PC-3 (cell line): Measurements from ENCODE around the gene AP4E1. TPM values are rescaled to one million over a fixed set of nuclear protein-coding genes. Genes with fewer than 3 reads are reported as not detected.
"Not testable (repeated sequence)": the region's sequence is repeated elsewhere in the genome, so short reads cannot be mapped to it uniquely, and the experiment has no call there.

ENCODE experiments used
- ATAC-seq: fragments of 200-7000 bp; cut with Tn5 transposase; 2 replicates; pipeline ENCODE4 v1.9.1; 2020; ENCODE audit warnings: mild to moderate bottlenecking, moderate library complexity
- BruUV-seq: library from RNA; stranded (reverse); fragments of 400-500 nt; replicated peaks from 2 replicates; lab custom pipeline; 2021; lab: Mats Ljungman, UMichigan
- CTCF ChIA-PET: fragments of 300-600 bp; sonication (Branson Sonifier 250); formaldehyde crosslinking; loops from one replicate; lab custom pipeline; 2022; ENCODE audit warnings: antibody characterized with exemption; lab: Charles Lee
- POLR2A ChIA-PET: fragments of 300-600 bp; sonication (Branson Sonifier 250); formaldehyde crosslinking; loops from one replicate; lab custom pipeline; 2022; ENCODE audit warnings: antibody characterized with exemption; ENCODE audit not compliant: unreplicated experiment; lab: Charles Lee
- DNase-seq: peaks from one replicate; pipeline ENCODE4 v3.0.0-alpha.2; 2015
- H2AFZ ChIP-seq: fragments of 300-600 bp; sonication (generic); 2 replicates; pipeline ENCODE4 v1.6.0; 2016; ENCODE audit warnings: antibody characterized with exemption, low read length
- H3F3A ChIP-seq: fragments of 300-600 bp; sonication (generic); one replicate; pipeline ENCODE4 v1.6.0; 2017; ENCODE audit warnings: antibody characterized with exemption, low read length, control low read depth, mild to moderate bottlenecking; ENCODE audit not compliant: unreplicated experiment
- H3K27ac ChIP-seq: fragments of 300-600 bp; sonication (generic); 2 replicates; pipeline ENCODE4 v1.5.1; 2016; ENCODE audit warnings: mild to moderate bottlenecking, low read length
- H3K27me3 ChIP-seq: fragments of 300-600 bp; sonication (generic); 2 replicates; pipeline ENCODE4 v1.6.1; 2016; ENCODE audit warnings: low read length, mixed read lengths
- H3K36me3 ChIP-seq: fragments of 300-600 bp; sonication (generic); 2 replicates; pipeline ENCODE4 v1.6.1; 2016; ENCODE audit warnings: low read depth, mixed run types, low read length, mixed read lengths
- H3K4me1 ChIP-seq: fragments of 300-600 bp; sonication (generic); 2 replicates; pipeline ENCODE4 v1.5.1; 2016; ENCODE audit warnings: low read length; ENCODE audit not compliant: insufficient read depth
- H3K4me2 ChIP-seq: fragments of 300-600 bp; sonication (generic); 2 replicates; pipeline ENCODE4 v1.6.0; 2016; ENCODE audit warnings: low read length
- H3K4me3 ChIP-seq: fragments of 300-600 bp; sonication (generic); 2 replicates; pipeline ENCODE4 v1.5.1; 2016; ENCODE audit warnings: mild to moderate bottlenecking, low read length, mixed read lengths
- H3K79me2 ChIP-seq: fragments of 300-600 bp; sonication (generic); 2 replicates; pipeline ENCODE4 v1.6.1; 2017; ENCODE audit warnings: low read length, mixed read lengths
- H3K9ac ChIP-seq: fragments of 300-600 bp; sonication (generic); 2 replicates; pipeline ENCODE4 v1.6.0; 2016; ENCODE audit warnings: mild to moderate bottlenecking, low read length
- H3K9me2 ChIP-seq: fragments of 300-600 bp; sonication (generic); replicated peaks from 2 replicates; pipeline ENCODE4 v1.6.1; 2016; ENCODE audit warnings: mixed run types, low read length, mixed read lengths
- H3K9me3 ChIP-seq: fragments of 300-600 bp; sonication (generic); 2 replicates; pipeline ENCODE4 v1.6.1; 2016; ENCODE audit warnings: low read length, mixed read lengths
- H4K20me1 ChIP-seq: fragments of 300-600 bp; sonication (generic); 2 replicates; pipeline ENCODE4 v1.6.1; 2016; ENCODE audit warnings: low read length, mixed read lengths
- EZH2 ChIP-seq: fragments of 300-600 bp; sonication (generic); IDR thresholded peaks from one replicate; pipeline ENCODE4 v1.6.1; 2017; ENCODE audit warnings: antibody characterized with exemption, mild to moderate bottlenecking, low read length; ENCODE audit not compliant: unreplicated experiment
- EZH2phosphoT487 ChIP-seq: fragments of 300-600 bp; sonication (generic); IDR thresholded peaks from 2 replicates; pipeline ENCODE4 v1.6.1; 2018; ENCODE audit warnings: mild to moderate bottlenecking, antibody characterized with exemption, low read length, borderline replicate concordance
- intact Hi-C: fragments of 100-400 bp; cut with micrococcal nuclease; formaldehyde crosslinking; loops from 2 replicates; pipeline ENCODE4 v1.9.0; 2023
- total RNA-seq: library from RNA; depleted of rRNA; stranded (reverse); fragments of >200 nt; gene quantifications from 2 replicates; pipeline ENCODE4 v1.2.3, GENCODE V29; 2014
- TF ChIP-seq, protein P1 (sequence below): fragments of 300-600 bp; sonication (generic); conservative IDR thresholded peaks from 2 replicates; pipeline ENCODE4 v1.5.1; 2017; ENCODE audit warnings: antibody characterized with exemption, low read depth, mild to moderate bottlenecking, low read length

Gene AP4E1
- total RNA-seq, 1 experiment from 2014 or later = 6.0 TPM

DNA sequence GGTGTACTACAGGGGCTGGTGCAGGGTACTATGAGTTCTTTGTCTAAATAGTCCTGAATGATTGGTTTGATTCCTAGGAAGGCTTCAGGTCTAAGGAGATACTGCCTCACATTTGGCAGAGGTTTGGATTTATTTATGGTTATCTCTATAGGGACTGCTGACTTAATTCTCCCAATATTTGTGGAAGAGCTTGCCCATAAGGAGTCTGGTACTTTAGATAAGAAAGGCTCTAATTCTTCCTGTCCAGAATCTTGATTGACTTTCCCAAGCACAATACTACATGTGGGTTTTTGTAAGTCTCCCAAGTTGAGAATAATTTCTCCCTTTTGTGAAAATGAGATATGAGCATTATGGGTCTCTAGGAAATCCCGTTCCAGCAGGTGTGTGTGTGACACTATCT is 36.7 kb upstream of the AP4E1 start:
- CTCF ChIA-PET = no interaction called here

DNA sequence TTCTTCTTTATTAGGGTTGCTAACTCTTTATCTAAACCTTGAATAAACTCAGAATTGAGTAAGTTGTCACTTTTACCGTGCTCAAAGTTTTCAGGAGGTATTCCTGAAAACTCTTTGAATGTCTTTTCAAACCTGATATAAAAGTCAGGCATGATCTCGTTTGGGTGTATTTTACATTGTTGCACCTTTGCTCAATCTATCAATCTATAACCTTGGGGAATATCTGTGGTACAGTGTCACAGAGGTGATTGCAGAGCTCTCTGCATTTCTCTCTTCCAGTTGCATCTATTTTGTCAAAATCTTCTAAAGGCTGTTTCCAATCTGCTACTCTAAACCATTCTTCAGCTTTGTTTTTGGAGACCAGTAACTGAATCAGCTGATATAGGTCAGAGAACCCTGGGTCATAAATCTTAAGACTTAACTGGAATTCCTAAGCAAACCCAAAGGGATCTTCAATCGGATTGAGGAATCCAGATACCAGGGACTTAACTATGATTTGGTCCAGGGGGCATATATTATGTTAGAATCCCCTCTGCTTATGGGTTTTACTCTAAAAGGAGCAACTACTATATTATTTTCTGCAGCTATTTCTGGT is 35.6 kb upstream of the AP4E1 start:
- Histone ChIP-seq H3K9ac (no peak overlapping the region), H3K79me2 (no peaks in the 10 kb centered on the region), H3K36me3 (no peaks in the 10 kb centered on the region), H3K4me1 (peaks cover 5% of the 10 kb centered on the region; the same call in 1 of the 2 replicates), H3K27ac (no peak overlapping the region), H3K4me3 (no peak overlapping the region), H3K9me2 (no peaks in the 10 kb centered on the region), H3K9me3 (no peaks in the 10 kb centered on the region), H3K27me3 (0 out of 2 replicates have a peak, but pooled peaks cover 8% of the 10 kb centered on the region), H3K4me2 (no peak overlapping the region), H4K20me1 (no peaks in the 10 kb centered on the region), H2AFZ (no peak overlapping the region), H3F3A (no peaks in the 10 kb centered on the region)
- TF ChIP-seq, protein P1, sequence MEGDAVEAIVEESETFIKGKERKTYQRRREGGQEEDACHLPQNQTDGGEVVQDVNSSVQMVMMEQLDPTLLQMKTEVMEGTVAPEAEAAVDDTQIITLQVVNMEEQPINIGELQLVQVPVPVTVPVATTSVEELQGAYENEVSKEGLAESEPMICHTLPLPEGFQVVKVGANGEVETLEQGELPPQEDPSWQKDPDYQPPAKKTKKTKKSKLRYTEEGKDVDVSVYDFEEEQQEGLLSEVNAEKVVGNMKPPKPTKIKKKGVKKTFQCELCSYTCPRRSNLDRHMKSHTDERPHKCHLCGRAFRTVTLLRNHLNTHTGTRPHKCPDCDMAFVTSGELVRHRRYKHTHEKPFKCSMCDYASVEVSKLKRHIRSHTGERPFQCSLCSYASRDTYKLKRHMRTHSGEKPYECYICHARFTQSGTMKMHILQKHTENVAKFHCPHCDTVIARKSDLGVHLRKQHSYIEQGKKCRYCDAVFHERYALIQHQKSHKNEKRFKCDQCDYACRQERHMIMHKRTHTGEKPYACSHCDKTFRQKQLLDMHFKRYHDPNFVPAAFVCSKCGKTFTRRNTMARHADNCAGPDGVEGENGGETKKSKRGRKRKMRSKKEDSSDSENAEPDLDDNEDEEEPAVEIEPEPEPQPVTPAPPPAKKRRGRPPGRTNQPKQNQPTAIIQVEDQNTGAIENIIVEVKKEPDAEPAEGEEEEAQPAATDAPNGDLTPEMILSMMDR = no peak
- TF ChIP-seq EZH2 = no peak
- no peak for TF ChIP-seq EZH2phosphoT487
- ChIA-PET CTCF (no interaction called here), POLR2A (no interaction called here)
- no peak for DNase-seq
- BruUV-seq = no TSS peak
- intact Hi-C loops = no loop called here
- no peak for ATAC-seq

More for the DNA sequence above, 36.7 kb upstream of the AP4E1 start:
- DNase-seq = no peak
- Histone ChIP-seq H3K4me1 (no peaks in the 10 kb centered on the region), H2AFZ (no peak overlapping the region), H3K9ac (no peak overlapping the region), H3K9me3 (no peaks in the 10 kb centered on the region), H4K20me1 (no peaks in the 10 kb centered on the region), H3K9me2 (no peaks in the 10 kb centered on the region), H3K36me3 (no peaks in the 10 kb centered on the region), H3K4me2 (no peak overlapping the region), H3K79me2 (no peaks in the 10 kb centered on the region), H3K27me3 (0 out of 2 replicates have a peak, but pooled peaks cover 8% of the 10 kb centered on the region), H3F3A (no peaks in the 10 kb centered on the region), H3K4me3 (no peak overlapping the region), H3K27ac (no peak overlapping the region)
- no TSS peak for BruUV-seq
- POLR2A ChIA-PET = no interaction called here
- no peak for TF ChIP-seq EZH2phosphoT487
- no peak for TF ChIP-seq EZH2
- TF ChIP-seq, protein P1 = no peak
- intact Hi-C loops = no loop called here
- ATAC-seq = no peak

DNA sequence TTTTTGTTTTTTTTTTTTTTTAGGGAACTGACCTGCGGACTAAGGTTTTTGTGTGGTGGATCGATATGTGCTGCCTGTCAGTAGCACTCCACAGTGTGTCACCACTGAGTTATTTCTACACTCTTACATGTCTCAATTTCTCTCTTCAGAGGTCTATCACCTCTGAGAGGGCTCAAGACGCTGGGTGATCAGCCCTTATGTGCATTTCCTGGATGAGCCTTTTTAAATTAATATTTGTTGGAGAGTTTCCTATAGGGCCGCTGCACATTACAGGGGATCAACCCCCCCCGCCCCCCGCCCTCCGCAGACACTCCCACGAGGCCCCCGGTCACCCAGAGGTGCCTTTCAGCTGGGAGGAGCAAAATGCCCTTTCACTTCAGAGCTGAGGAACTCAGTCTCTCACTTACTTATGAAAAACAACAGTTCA is 34.5 kb upstream of the AP4E1 start:
- H3K9me2 ChIP-seq = no peaks in the 10 kb centered on the region
- no peak overlapping the region for H3K27ac ChIP-seq
- TF ChIP-seq EZH2 (no peak), EZH2phosphoT487 (no peak)
- TF ChIP-seq, protein P1 = no peak
- ChIA-PET POLR2A (no interaction called here), CTCF (interaction anchor here (0.6 kb wide), 1 partner anchor 195 kb away, joined by 3 read pairs; no protein-coding TSS in a partner anchor)
- no peak overlapping the region for H3K4me3 ChIP-seq
- intact Hi-C loops = no loop called here
- H3F3A ChIP-seq = no peaks in the 10 kb centered on the region
- H3K4me1 ChIP-seq = peaks cover 5% of the 10 kb centered on the region; the same call in 1 of the 2 replicates
- BruUV-seq = no TSS peak
- H3K79me2 ChIP-seq = no peaks in the 10 kb centered on the region
- H3K4me2 ChIP-seq = no peak overlapping the region
- no peak for DNase-seq
- no peaks in the 10 kb centered on the region for H3K9me3 ChIP-seq
- ATAC-seq = no peak
- H3K36me3 ChIP-seq = no peaks in the 10 kb centered on the region
- no peak overlapping the region for H2AFZ ChIP-seq
- H3K9ac ChIP-seq = no peak overlapping the region
- 0 out of 2 replicates have a peak, but pooled peaks cover 8% of the 10 kb centered on the region for H3K27me3 ChIP-seq
- no peaks in the 10 kb centered on the region for H4K20me1 ChIP-seq

DNA sequence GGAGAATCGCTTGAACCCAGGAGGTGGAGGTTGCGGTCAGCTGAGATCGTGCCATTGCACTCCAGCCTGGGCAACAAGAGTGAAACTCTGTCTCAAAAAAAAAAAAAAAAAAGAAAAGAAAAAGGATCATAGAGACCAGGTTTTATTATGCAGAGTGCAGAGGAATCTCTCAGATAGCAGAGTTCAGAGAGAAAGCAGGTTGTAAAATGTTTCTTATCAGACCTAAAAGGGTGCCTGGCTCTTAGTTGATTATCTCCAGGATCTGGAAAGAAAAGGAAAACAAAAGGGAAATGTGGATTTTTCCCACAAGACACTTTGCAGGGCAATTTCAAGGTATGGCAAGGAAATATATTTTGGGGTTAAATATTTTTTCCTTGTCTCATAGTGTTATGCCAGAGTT is 33.2 kb upstream of the AP4E1 start:
- H2AFZ ChIP-seq, H3K27me3 ChIP-seq, intact Hi-C loops, H3F3A ChIP-seq, H3K27ac ChIP-seq, H3K36me3 ChIP-seq, H3K79me2 ChIP-seq, H3K4me3 ChIP-seq, H3K9ac ChIP-seq, CTCF ChIA-PET, H3K9me2 ChIP-seq, ATAC-seq, POLR2A ChIA-PET, H3K4me1 ChIP-seq, H4K20me1 ChIP-seq, H3K9me3 ChIP-seq, BruUV-seq, DNase-seq, H3K4me2 ChIP-seq: not testable (repeated sequence)
